Measurements from ENCODE around the gene MTURN.
"Not testable (repeated sequence)": the region's sequence is repeated elsewhere in the genome, so short reads cannot be mapped to it uniquely, and the experiment has no call there.

MTURN gene

GRCh38 chr7:30181736-30182522 is 47.1 kb downstream of the MTURN start:
- DNase-seq (ENCODE audit: low read depth) = no peak
- Histone ChIP-seq H3K9ac (ENCODE audit: low read length) (no peak overlapping the region), H3K27me3 (replicated peaks; ENCODE audit: control insufficient read depth, insufficient read depth, low read length) (no peaks in the 10 kb centered on the region), H3K4me1 (ENCODE audit: control insufficient read depth, insufficient read depth, low read length) (peaks cover 26% of the 10 kb centered on the region), H3K9me3 (ENCODE audit: control insufficient read depth, low read length) (peaks cover 2% of the 10 kb centered on the region), H3K36me3 (ENCODE audit: control insufficient read depth, insufficient read depth, low read length, severe bottlenecking) (no peaks in the 10 kb centered on the region), H3K4me3 (ENCODE audit: low read length) (no peak overlapping the region)

GRCh38 chr7:30182814-30183213 is 48.0 kb downstream of the MTURN start:
- no peaks in the 10 kb centered on the region for H3K27me3 ChIP-seq (replicated peaks; ENCODE audit: control insufficient read depth, insufficient read depth, low read length)
- H3K9ac ChIP-seq (ENCODE audit: low read length) = no peak overlapping the region
- peaks cover 26% of the 10 kb centered on the region for H3K4me1 ChIP-seq (ENCODE audit: control insufficient read depth, insufficient read depth, low read length)
- H3K4me3 ChIP-seq (ENCODE audit: low read length) = no peak overlapping the region
- no peaks in the 10 kb centered on the region for H3K36me3 ChIP-seq (ENCODE audit: control insufficient read depth, insufficient read depth, low read length, severe bottlenecking)
- peaks cover 3% of the 10 kb centered on the region for H3K9me3 ChIP-seq (ENCODE audit: control insufficient read depth, low read length)
- no peak for DNase-seq (ENCODE audit: low read depth)

GRCh38 chr7:30183749-30184369 is 49.1 kb downstream of the MTURN start:
- H3K27me3 ChIP-seq (replicated peaks; ENCODE audit: control insufficient read depth, insufficient read depth, low read length) = no peaks in the 10 kb centered on the region
- peaks cover 30% of the 10 kb centered on the region for H3K4me1 ChIP-seq (ENCODE audit: control insufficient read depth, insufficient read depth, low read length)
- no peak overlapping the region for H3K4me3 ChIP-seq (ENCODE audit: low read length)
- H3K9ac ChIP-seq (ENCODE audit: low read length) = no peak overlapping the region
- no peak for DNase-seq (ENCODE audit: low read depth)
- peaks cover 3% of the 10 kb centered on the region for H3K9me3 ChIP-seq (ENCODE audit: control insufficient read depth, low read length)
- H3K36me3 ChIP-seq (ENCODE audit: control insufficient read depth, insufficient read depth, low read length, severe bottlenecking) = no peaks in the 10 kb centered on the region

GRCh38 chr7:30184791-30185487 is 50.2 kb downstream of the MTURN start:
- H3K27me3 ChIP-seq (replicated peaks; ENCODE audit: control insufficient read depth, insufficient read depth, low read length) = no peaks in the 10 kb centered on the region
- H3K4me1 ChIP-seq (ENCODE audit: control insufficient read depth, insufficient read depth, low read length) = peaks cover 36% of the 10 kb centered on the region
- peaks cover 3% of the 10 kb centered on the region for H3K9me3 ChIP-seq (ENCODE audit: control insufficient read depth, low read length)
- H3K9ac ChIP-seq (ENCODE audit: low read length) = no peak overlapping the region
- H3K4me3 ChIP-seq (ENCODE audit: low read length) = no peak overlapping the region
- DNase-seq (ENCODE audit: low read depth) = no peak
- no peaks in the 10 kb centered on the region for H3K36me3 ChIP-seq (ENCODE audit: control insufficient read depth, insufficient read depth, low read length, severe bottlenecking)

- DNase-seq (ENCODE audit: low read depth) = no peak
- H3K36me3 ChIP-seq (ENCODE audit: control insufficient read depth, insufficient read depth, low read length, severe bottlenecking) = no peaks in the 10 kb centered on the region
- no peak overlapping the region for H3K4me3 ChIP-seq (ENCODE audit: low read length)
- H3K4me1 ChIP-seq (ENCODE audit: control insufficient read depth, insufficient read depth, low read length) = peaks cover 36% of the 10 kb centered on the region
- peaks cover 3% of the 10 kb centered on the region for H3K9me3 ChIP-seq (ENCODE audit: control insufficient read depth, low read length)
- H3K9ac ChIP-seq (ENCODE audit: low read length) = no peak overlapping the region
- H3K27me3 ChIP-seq (replicated peaks; ENCODE audit: control insufficient read depth, insufficient read depth, low read length) = no peaks in the 10 kb centered on the region
These were observed 50.7 kb downstream of the MTURN start for GRCh38 chr7:30185496-30185895.

- DNase-seq (ENCODE audit: low read depth) = no peak
- Histone ChIP-seq H3K9me3 (ENCODE audit: control insufficient read depth, low read length) (peaks cover 3% of the 10 kb centered on the region), H3K4me1 (ENCODE audit: control insufficient read depth, insufficient read depth, low read length) (peaks cover 32% of the 10 kb centered on the region), H3K9ac (ENCODE audit: low read length) (no peak overlapping the region), H3K4me3 (ENCODE audit: low read length) (no peak overlapping the region), H3K27me3 (replicated peaks; ENCODE audit: control insufficient read depth, insufficient read depth, low read length) (no peaks in the 10 kb centered on the region), H3K36me3 (ENCODE audit: control insufficient read depth, insufficient read depth, low read length, severe bottlenecking) (peaks cover 8% of the 10 kb centered on the region)
These were observed 51.9 kb downstream of the MTURN start for GRCh38 chr7:30186725-30187124.

- Histone ChIP-seq H3K4me3 (ENCODE audit: low read length) (no peak overlapping the region), H3K9me3 (ENCODE audit: control insufficient read depth, low read length) (peaks cover 3% of the 10 kb centered on the region), H3K36me3 (ENCODE audit: control insufficient read depth, insufficient read depth, low read length, severe bottlenecking) (peaks cover 9% of the 10 kb centered on the region), H3K4me1 (ENCODE audit: control insufficient read depth, insufficient read depth, low read length) (peaks cover 26% of the 10 kb centered on the region), H3K9ac (ENCODE audit: low read length) (no peak overlapping the region), H3K27me3 (replicated peaks; ENCODE audit: control insufficient read depth, insufficient read depth, low read length) (no peaks in the 10 kb centered on the region)
- no peak for DNase-seq (ENCODE audit: low read depth)
These were observed 52.7 kb downstream of the MTURN start for GRCh38 chr7:30187513-30187912.

GRCh38 chr7:30188381-30188780 is 53.6 kb downstream of the MTURN start:
- not testable (repeated sequence) for H3K9ac ChIP-seq (ENCODE audit: low read length)

GRCh38 chr7:30188811-30189210 is 54.0 kb downstream of the MTURN start:
- Histone ChIP-seq H3K9me3 (ENCODE audit: control insufficient read depth, low read length) (peaks cover 3% of the 10 kb centered on the region), H3K4me3 (ENCODE audit: low read length) (no peak overlapping the region), H3K9ac (ENCODE audit: low read length) (no peak overlapping the region), H3K4me1 (ENCODE audit: control insufficient read depth, insufficient read depth, low read length) (peaks cover 23% of the 10 kb centered on the region), H3K27me3 (replicated peaks; ENCODE audit: control insufficient read depth, insufficient read depth, low read length) (no peaks in the 10 kb centered on the region), H3K36me3 (ENCODE audit: control insufficient read depth, insufficient read depth, low read length, severe bottlenecking) (peaks cover 9% of the 10 kb centered on the region)
- DNase-seq (ENCODE audit: low read depth) = no peak

More at GRCh38 chr7:30188381-30188780, 53.6 kb downstream of the MTURN start:
- H3K4me3 ChIP-seq (ENCODE audit: low read length); H3K9me3 ChIP-seq (ENCODE audit: control insufficient read depth, low read length); DNase-seq (ENCODE audit: low read depth); H3K27me3 ChIP-seq (replicated peaks; ENCODE audit: control insufficient read depth, insufficient read depth, low read length); H3K36me3 ChIP-seq (ENCODE audit: control insufficient read depth, insufficient read depth, low read length, severe bottlenecking): not testable (repeated sequence)
- H3K4me1 ChIP-seq (ENCODE audit: control insufficient read depth, insufficient read depth, low read length) = peaks cover 26% of the 10 kb centered on the region

GRCh38 chr7:30191809-30192208 is 57.0 kb downstream of the MTURN start:
- no peak for DNase-seq (ENCODE audit: low read depth)
- H3K9me3 ChIP-seq (ENCODE audit: control insufficient read depth, low read length) = peaks cover 20% of the 10 kb centered on the region
- H3K9ac ChIP-seq (ENCODE audit: low read length) = no peak overlapping the region
- H3K4me3 ChIP-seq (ENCODE audit: low read length) = no peak overlapping the region
- H3K36me3 ChIP-seq (ENCODE audit: control insufficient read depth, insufficient read depth, low read length, severe bottlenecking) = peaks cover 21% of the 10 kb centered on the region
- H3K27me3 ChIP-seq (replicated peaks; ENCODE audit: control insufficient read depth, insufficient read depth, low read length) = no peaks in the 10 kb centered on the region
- peaks cover 10% of the 10 kb centered on the region for H3K4me1 ChIP-seq (ENCODE audit: control insufficient read depth, insufficient read depth, low read length)

GRCh38 chr7:30193336-30193943 is 58.7 kb downstream of the MTURN start:
- peaks cover 10% of the 10 kb centered on the region for H3K4me1 ChIP-seq (ENCODE audit: control insufficient read depth, insufficient read depth, low read length)
- H3K9me3 ChIP-seq (ENCODE audit: control insufficient read depth, low read length) = peaks cover 21% of the 10 kb centered on the region
- no peak overlapping the region for H3K4me3 ChIP-seq (ENCODE audit: low read length)
- H3K36me3 ChIP-seq (ENCODE audit: control insufficient read depth, insufficient read depth, low read length, severe bottlenecking) = peaks cover 21% of the 10 kb centered on the region
- no peak for DNase-seq (ENCODE audit: low read depth)
- H3K27me3 ChIP-seq (replicated peaks; ENCODE audit: control insufficient read depth, insufficient read depth, low read length) = no peaks in the 10 kb centered on the region
- H3K9ac ChIP-seq (ENCODE audit: low read length) = no peak overlapping the region
